ENCODE results near the gene DAGLA.

The DAGLA gene

DNA sequence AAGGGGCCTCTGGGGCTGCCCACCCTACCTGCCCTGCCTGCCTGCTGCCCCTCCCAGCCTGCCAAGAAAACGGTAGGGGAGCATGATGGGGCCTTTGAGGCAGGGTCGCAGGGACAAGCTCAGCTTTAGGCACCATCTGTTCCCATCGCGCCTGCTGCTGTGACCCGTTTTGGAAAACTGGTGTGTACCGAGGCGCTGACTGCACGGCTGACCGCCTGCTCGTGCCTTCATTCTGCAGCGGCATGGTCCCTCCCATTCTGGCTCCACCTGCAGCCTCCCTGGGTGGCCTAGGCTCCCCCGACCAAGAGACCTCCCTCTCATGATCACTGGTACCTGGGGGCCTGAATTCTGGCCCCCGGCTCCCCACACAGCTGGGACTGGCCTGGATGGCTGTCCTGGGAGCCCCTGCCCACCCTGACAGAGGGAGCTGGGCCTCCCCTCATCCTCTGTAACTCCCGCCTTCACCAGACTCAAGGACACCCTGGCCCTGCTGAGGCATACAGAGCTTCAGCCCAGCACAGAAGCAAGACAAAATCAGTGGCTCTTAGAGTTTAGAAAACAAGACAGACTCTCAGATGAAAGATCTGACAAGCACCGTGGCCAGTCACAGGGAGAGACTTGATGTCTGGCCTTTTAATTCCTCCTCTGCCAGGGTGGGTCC, 65.7 kb downstream of the DAGLA start:
- no peak for DNase-seq (ENCODE audit: low read depth in 2 of 3, low spot score in 2 of 3)

GRCh38 chr11:61746442-61747191, 66.4 kb downstream of the DAGLA start:
- DNase-seq (ENCODE audit: low read depth in 2 of 3, low spot score in 2 of 3) = no peak

DNA sequence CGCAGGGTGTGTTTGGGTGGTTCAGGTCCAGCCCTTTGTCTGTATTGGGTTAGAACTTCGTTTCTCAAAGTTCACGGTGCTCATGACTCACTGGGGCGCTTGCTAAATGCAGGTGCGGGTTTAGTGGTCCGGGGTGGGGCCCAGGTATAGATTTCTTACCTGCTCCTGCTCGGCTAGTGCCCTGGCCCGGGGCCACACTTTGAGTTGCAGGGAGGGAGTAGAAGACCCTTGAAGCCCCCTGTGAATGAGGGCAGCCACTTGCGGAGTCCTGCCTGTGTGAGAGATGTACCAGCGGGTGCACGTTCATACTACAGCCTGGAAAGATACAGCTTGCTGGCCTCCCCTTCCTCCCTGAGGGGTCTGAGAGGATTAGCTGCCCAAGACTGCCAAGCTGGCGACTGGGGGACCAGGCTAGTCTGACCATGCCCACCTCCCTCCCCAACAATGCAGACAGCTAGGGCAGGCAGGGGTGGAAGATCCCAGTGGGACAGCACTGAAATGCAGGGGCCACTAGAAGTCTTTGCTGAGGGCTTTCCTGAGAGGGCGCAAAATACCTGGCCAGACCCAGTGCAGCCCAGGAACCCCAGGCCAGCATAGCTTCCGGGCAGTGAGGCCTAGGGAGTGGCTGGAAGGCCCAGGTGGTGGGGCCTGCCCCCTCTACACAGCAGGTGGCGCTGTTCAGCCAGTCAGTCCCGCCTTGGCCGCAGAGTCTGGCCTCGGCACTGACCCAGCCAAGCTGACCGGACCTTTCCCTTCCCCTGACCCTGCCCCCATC, 67.2 kb downstream of the DAGLA start:
- DNase-seq (ENCODE audit: low read depth in 2 of 3, low spot score in 2 of 3) = peak in 2 of 3 experiments; percentile 18 to 25

GRCh38 chr11:61747967-61748285, 67.7 kb downstream of the DAGLA start:
- no peak for DNase-seq (ENCODE audit: low read depth in 2 of 3, low spot score in 2 of 3)

- no peak for DNase-seq (ENCODE audit: low read depth in 2 of 3, low spot score in 2 of 3)
Observed at GRCh38 chr11:61749591-61750217, 69.5 kb downstream of the DAGLA start.

GRCh38 chr11:61750631-61751273, 70.6 kb downstream of the DAGLA start:
- no peak for DNase-seq (ENCODE audit: low read depth in 2 of 3, low spot score in 2 of 3)

DNA sequence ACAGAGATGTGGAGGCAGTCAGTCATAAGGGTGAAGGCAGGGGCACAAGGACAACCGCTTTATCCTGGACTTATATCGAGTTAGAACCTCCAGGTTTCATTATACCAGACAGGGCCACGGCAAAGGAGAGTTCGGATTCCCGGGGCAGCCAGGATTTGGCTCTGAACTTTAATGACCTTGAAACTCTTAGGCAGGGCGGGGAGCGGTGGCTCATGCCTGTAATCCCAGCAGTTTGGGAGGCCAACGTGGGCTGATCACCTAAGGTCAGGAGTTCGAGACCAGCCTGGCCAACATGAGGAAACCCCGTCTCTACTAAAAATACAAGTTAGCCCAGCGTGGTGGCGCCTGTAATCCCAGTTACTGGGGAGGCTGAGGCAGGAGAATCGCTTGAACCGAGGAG, 71.2 kb downstream of the DAGLA start:
- no peak for DNase-seq (ENCODE audit: low read depth in 2 of 3, low spot score in 2 of 3)

DNA sequence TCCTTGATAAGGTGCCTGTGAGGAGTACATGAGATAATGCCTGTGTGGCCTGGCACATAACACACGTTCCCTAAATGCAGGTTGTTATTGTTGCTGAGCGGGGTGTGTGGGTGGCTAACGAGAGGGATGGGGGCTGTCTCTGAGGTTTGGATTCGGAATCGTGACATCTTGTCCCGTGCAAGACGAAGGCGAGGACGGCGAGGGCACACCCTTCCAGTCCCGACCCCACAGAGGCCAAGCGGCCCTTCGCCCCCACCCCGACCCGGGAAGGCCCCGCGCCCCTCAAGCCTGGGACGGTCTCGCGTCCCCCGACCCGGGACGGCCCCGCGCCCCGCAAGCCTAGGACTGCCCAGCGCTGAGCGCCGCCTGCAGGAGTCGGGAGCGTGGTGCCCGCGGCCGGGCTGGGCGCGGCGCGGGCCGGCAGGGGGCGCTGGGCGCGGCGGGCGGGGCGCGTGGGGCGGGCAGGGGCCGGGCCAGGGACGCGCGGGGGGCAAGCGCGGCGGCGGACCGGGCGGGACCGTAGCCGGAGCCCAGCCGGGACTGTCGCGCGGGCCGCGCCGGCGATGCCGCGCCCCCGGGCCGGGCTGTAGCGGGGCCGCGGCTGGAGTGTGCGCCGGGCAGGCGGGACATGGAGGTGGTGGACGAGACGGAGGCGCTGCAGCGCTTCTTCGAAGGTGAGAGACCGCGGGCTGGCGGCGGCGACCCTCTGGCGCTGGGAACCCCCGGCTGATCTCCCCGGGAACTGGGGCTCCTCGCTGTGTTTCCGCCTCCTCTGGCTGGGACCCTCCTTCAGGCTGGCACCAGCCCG, 72.1 kb downstream of the DAGLA start, which contains the start of gene MYRF:
Gene MYRF (plus strand): TSS at position 520 of the 808 bp plus-strand sequence. CDS start 109 bp downstream, at position 629.
- peak; percentile 27 to 43 (median 39) for DNase-seq (ENCODE audit: low read depth in 2 of 3, low spot score in 2 of 3)

GRCh38 chr11:61752925-61753521, 72.8 kb downstream of the DAGLA start:
- DNase-seq (ENCODE audit: low read depth in 2 of 3, low spot score in 2 of 3) = no peak

GRCh38 chr11:61753672-61754071, 73.5 kb downstream of the DAGLA start:
- no peak for DNase-seq (ENCODE audit: low read depth in 2 of 3, low spot score in 2 of 3)

DNA sequence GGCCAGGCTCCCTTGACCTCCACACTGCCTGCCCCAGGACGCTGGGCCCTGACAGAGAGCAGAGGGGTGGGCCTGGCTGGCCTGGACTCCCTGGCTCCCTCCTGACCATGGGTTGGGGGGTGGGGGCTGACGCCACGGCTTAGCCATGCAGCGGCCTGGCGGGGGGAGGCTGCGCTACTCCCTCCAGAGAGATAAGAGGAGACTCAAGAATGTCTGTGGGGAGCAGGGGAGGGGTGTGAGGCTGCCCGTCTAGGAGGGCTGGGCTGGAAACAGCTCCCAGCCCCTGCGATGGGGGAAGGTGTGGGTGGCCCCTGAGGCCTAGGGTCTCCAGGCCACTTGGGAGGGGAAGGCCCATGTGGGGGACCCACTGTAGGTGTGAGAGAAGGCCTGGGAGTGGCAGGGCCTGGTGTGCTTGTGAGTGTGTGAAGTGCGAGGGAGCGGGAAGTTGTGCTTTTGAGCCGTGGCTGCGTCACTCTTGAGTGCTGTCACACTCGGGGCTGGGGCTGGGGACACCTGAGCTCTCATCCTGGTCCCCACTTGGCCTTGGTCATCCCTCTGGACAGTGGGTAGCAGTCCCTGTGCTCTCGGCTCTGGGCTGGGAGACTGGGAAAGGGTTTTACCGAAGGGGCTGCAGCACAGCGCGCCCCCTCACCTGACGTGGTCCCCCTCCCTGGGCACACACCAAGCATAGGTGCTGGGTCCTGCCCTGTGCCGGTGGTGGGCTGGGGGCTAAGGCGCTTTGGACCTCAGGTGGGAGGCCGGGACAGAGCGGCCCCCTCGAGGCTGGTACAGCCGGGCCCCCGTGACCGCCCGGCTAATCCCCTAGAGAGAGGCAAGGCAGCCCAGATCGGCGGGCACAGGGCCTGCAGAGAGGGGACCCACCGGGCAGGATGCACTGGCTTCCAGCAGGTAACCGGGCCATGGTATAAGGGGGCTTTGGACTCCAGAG, 74.6 kb downstream of the DAGLA start:
- DNase-seq (ENCODE audit: low read depth in 2 of 3, low spot score in 2 of 3) = no peak

GRCh38 chr11:61756147-61756451, 75.9 kb downstream of the DAGLA start:
- DNase-seq (ENCODE audit: low read depth in 2 of 3, low spot score in 2 of 3) = no peak

DNA sequence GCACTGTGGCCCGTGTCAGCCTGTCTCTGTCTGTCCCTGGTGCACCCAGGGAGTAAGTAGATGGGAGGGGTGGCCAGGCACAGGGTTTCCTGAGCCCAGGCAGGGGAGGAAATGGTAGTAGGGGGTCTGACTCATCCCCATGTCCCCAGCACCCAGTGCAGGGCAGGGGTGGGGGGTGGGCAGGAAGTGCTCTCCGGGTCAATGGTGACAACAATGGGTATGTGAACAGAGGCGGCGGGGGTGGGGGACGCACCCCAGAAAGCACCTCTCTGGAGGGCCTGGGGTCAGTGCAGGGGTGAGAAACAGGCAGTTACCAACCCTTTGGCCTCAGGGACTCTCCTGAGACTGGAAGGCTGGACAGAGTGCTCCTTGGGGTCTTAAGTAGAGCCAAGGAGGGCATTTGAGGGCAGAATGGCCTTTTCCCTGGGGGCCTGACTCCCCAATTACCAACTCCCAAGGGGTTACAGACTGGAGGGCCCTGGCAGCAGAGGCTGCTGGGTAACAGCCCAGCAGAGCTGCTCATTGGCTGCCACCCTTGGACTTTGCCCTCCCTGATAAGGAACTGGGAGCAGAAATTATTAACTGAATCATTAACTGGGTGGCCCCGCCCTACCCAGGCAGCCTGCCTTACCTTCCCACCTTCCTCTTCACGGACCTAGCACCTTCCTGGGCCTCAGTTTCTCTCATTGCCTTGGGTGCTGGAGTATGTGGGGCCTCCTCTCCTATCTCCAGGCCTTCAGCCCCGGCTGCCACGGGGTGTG, 76.4 kb downstream of the DAGLA start:
- DNase-seq (ENCODE audit: low read depth in 2 of 3, low spot score in 2 of 3) = peak in 1 of 3 experiments; percentile 39

GRCh38 chr11:61757213-61757862, 77.1 kb downstream of the DAGLA start:
- no peak for DNase-seq (ENCODE audit: low read depth in 2 of 3, low spot score in 2 of 3)

- DNase-seq (ENCODE audit: low read depth in 2 of 3, low spot score in 2 of 3) = no peak
Observed at GRCh38 chr11:61760946-61761345, 80.8 kb downstream of the DAGLA start.

DNA sequence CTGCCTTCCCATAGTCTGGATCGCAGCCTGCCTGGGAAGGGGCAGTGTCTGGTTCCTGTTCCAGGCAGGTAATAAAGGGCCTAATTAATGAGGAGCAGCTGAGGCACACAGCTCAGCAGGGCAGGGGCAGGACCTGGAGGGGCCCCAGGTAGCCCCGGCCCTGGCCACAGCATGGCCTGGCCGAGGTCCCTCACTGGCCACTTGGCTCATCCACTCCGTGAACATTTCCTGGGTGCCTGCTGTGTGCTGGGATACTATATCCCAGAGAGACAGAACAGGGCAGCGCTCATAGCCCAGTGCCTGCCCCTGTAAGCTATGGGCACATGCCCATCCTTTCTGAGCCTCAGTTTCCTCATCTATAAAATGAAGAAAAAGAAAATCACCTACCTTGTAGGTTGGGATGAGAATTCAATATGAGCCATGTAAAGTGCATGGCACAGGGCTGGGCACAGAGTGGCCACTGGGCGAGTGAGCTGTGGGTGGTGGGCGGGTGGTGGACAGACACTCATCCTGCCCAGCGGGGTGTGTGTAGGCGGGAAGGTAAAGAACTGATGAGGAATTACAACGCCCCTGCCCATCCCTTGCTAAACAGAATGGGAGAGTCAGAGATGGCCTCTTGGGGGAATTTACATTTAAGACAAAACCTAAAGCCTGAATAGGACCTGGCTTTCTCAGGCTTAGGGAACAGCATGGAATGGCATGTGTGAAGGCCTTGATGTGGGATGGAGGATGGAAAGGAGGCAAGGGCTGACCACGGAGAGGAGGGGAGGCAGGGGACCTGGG, 81.4 kb downstream of the DAGLA start:
- DNase-seq (ENCODE audit: low read depth in 2 of 3, low spot score in 2 of 3) = no peak

DNA sequence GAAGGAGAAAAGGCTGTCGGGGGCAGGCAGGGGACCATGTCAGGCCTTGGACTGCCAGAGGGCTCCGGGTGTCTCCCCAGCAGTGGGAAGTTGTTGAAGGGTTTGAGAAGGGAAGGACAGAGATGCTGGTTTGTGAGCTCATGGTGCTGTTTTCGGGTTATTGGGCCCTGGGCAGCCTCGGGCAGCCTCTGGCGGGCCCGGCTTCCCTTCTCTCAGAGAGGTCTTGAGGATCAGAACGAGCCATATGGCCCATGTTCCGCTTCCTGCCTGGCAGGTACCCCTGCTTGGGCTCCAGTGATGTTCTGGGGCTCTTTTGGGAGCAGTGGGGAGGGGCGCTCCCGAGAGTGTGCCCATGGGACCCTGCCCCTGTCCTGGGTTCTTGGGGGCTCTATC, 82.0 kb downstream of the DAGLA start:
- no peak for DNase-seq (ENCODE audit: low read depth in 2 of 3, low spot score in 2 of 3)
